Measurements from ENCODE around the gene DDX5.

DNA sequence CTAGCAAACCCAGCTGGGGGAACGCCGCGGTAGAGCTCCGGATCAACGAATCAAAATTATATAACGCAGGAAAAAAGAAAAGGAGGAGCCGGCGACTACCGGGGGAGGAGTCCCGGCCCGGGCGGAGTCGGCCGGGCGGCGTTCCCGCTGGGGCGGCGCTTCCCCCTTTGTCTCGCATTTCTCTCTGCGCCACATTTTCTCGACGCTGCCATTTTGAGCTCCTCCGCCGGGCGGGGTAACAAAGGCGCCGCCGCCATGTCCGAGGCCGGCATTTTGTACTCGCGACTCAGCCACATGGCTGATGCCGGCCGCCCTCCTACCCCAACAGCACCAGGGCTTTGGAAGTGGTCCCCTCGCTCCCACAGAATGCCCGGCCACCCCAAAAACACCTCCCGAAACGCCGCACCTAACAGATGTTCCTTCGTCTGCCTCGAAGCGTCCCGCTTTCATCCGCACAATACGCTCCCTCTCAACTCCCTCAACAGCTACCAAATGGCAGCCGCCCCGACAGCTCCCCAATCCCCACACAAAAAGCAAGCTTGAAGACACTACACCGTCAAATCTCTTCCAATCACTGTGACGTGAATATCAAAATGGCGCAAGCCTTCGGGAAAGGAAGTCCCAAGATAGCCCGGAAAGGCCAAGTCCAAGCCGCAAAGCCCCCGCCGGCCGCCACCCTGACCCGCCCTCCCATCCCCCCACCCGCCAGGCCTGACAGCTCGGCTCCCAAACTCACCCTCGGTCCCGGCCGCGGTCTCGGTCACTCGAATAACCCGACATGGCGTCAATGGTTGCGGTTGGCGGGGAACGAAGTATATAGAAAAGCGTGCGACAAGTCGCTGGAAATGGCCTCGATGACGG, 519 bp downstream of the DDX5 start:
- no peak for TF ChIP-seq EZH2 (IDR thresholded peaks at IDR 0.05; ENCODE audit: borderline replicate concordance, low read length)
- TF ChIP-seq, protein P1, sequence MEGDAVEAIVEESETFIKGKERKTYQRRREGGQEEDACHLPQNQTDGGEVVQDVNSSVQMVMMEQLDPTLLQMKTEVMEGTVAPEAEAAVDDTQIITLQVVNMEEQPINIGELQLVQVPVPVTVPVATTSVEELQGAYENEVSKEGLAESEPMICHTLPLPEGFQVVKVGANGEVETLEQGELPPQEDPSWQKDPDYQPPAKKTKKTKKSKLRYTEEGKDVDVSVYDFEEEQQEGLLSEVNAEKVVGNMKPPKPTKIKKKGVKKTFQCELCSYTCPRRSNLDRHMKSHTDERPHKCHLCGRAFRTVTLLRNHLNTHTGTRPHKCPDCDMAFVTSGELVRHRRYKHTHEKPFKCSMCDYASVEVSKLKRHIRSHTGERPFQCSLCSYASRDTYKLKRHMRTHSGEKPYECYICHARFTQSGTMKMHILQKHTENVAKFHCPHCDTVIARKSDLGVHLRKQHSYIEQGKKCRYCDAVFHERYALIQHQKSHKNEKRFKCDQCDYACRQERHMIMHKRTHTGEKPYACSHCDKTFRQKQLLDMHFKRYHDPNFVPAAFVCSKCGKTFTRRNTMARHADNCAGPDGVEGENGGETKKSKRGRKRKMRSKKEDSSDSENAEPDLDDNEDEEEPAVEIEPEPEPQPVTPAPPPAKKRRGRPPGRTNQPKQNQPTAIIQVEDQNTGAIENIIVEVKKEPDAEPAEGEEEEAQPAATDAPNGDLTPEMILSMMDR (IDR thresholded peaks at IDR 0.05; ENCODE audit: low read length) = no peak
